HG03064 (cell line): ENCODE results near the gene ELL.

Experiments used
- ATAC-seq: cut with Tn5 transposase; IDR thresholded peaks from one replicate; pipeline ENCODE4 v1.9.1; 2021; ENCODE audit warnings: low read depth; ENCODE audit not compliant: unreplicated experiment

Gene ELL

GRCh38 chr19:18450021-18450930 lies 71.6 kb downstream of the ELL start:
- no peak for ATAC-seq

GRCh38 chr19:18449552-18449951 lies 72.3 kb downstream of the ELL start:
- no peak for ATAC-seq

- ATAC-seq: no peak
Measured at GRCh38 chr19:18446811-18447359, 75.0 kb downstream of the ELL start.

GRCh38 chr19:18446145-18446810 lies 75.6 kb downstream of the ELL start:
- no peak for ATAC-seq

- ATAC-seq: no peak
Measured at GRCh38 chr19:18445262-18445948, 76.5 kb downstream of the ELL start.

- ATAC-seq: no peak
Measured at GRCh38 chr19:18444513-18444912, 77.4 kb downstream of the ELL start.

GRCh38 chr19:18443831-18444230 lies 78.0 kb downstream of the ELL start:
- ATAC-seq: no peak

GRCh38 chr19:18443406-18443805 lies 78.5 kb downstream of the ELL start:
- no peak for ATAC-seq

- no peak for ATAC-seq
Measured at GRCh38 chr19:18442941-18443340, 78.9 kb downstream of the ELL start.

- ATAC-seq: no peak
Measured at GRCh38 chr19:18441804-18442788, 79.8 kb downstream of the ELL start.

GRCh38 chr19:18440936-18441803 lies 80.7 kb downstream of the ELL start:
- ATAC-seq: no peak

GRCh38 chr19:18440415-18440877 lies 81.4 kb downstream of the ELL start:
- ATAC-seq: no peak

- no peak for ATAC-seq
Measured at GRCh38 chr19:18439910-18440237, 82.0 kb downstream of the ELL start.

GRCh38 chr19:18439025-18439909 lies 82.6 kb downstream of the ELL start:
- no peak for ATAC-seq

GRCh38 chr19:18438331-18439024 lies 83.4 kb downstream of the ELL start:
- ATAC-seq: no peak

GRCh38 chr19:18437491-18438330 lies 84.2 kb downstream of the ELL start, which contains the start of gene ISYNA1:
Gene ISYNA1 (minus strand): TSS chr19:18438133. CDS start chr19:18437979, 154 bp downstream.
- ATAC-seq: no peak
